GM23338 (cell line): ENCODE data around the gene GOLT1A. TPM values are rescaled to one million over a fixed set of nuclear protein-coding genes. Genes with fewer than 3 reads are reported as not detected.

Source experiments
- ATAC-seq: fragments of 200-7000 bp; cut with Tn5 transposase; 3 replicates; pipeline ENCODE4 v1.9.1; 2020
- DNase-seq: peaks from one replicate; pipeline ENCODE4 v3.0.0-alpha.2; 2015; ENCODE audit warnings: low spot score
- H2AFZ ChIP-seq: fragments of 200-600 bp; sonication (generic); 2 replicates; pipeline ENCODE4 v1.8.0; 2016; ENCODE audit warnings: antibody characterized with exemption, mild to moderate bottlenecking, moderate library complexity
- H3F3A ChIP-seq: fragments of 200-600 bp; sonication (generic); replicated peaks from 2 replicates; pipeline ENCODE4 v1.8.0; 2017; ENCODE audit warnings: antibody characterized with exemption, mixed run types, low read depth
- H3K27ac ChIP-seq: fragments of 200-600 bp; sonication (generic); 2 replicates; pipeline ENCODE4 v1.6.1; 2016; ENCODE audit warnings: low read depth
- H3K27me3 ChIP-seq: fragments of 200-600 bp; sonication (generic); 2 replicates; pipeline ENCODE4 v1.8.0; 2016; ENCODE audit warnings: mild to moderate bottlenecking, mixed run types, moderate library complexity; ENCODE audit not compliant: insufficient read depth
- H3K36me3 ChIP-seq: fragments of 200-600 bp; sonication (generic); 2 replicates; pipeline ENCODE4 v1.8.0; 2016; ENCODE audit warnings: mild to moderate bottlenecking; ENCODE audit not compliant: insufficient read depth
- H3K4me1 ChIP-seq: fragments of 200-600 bp; sonication (generic); 2 replicates; pipeline ENCODE4 v1.8.0; 2016; ENCODE audit warnings: mild to moderate bottlenecking, moderate library complexity; ENCODE audit not compliant: insufficient read depth
- H3K4me2 ChIP-seq: fragments of 200-600 bp; sonication (generic); 2 replicates; pipeline ENCODE4 v1.7.1; 2017; ENCODE audit warnings: mixed run types
- H3K4me3 ChIP-seq: fragments of 200-600 bp; sonication (generic); 2 replicates; pipeline ENCODE4 v1.6.1; 2016; ENCODE audit warnings: mixed run types
- H3K79me2 ChIP-seq: fragments of 200-600 bp; sonication (generic); replicated peaks from 2 replicates; pipeline ENCODE4 v1.8.0; 2017; ENCODE audit warnings: mild to moderate bottlenecking; ENCODE audit not compliant: insufficient read depth
- H3K9me2 ChIP-seq: fragments of 200-600 bp; sonication (generic); 2 replicates; pipeline ENCODE4 v1.8.0; 2017; ENCODE audit not compliant: insufficient read depth
- H4K20me1 ChIP-seq: fragments of 200-600 bp; sonication (generic); replicated peaks from 2 replicates; pipeline ENCODE4 v1.8.0; 2017; ENCODE audit warnings: mild to moderate bottlenecking; ENCODE audit not compliant: insufficient read depth
- H3K27ac Mint-ChIP-seq: 2 replicates; pipeline ENCODE4 v1.8.0; 2020; ENCODE audit warnings: inconsistent platforms, mild to moderate bottlenecking, moderate library complexity, mixed read lengths
- H3K27me3 Mint-ChIP-seq: 3 replicates; pipeline ENCODE4 v1.8.0; 2022; ENCODE audit warnings: low read depth, mild to moderate bottlenecking, moderate library complexity, mixed read lengths, inconsistent platforms; ENCODE audit not compliant: insufficient read depth, poor library complexity
- H3K36me3 Mint-ChIP-seq: 3 replicates; pipeline ENCODE4 v1.8.0; 2021; ENCODE audit warnings: low read depth, mild to moderate bottlenecking, inconsistent platforms, moderate library complexity, mixed read lengths
- H3K4me1 Mint-ChIP-seq: 3 replicates; pipeline ENCODE4 v1.8.0; 2020; ENCODE audit warnings: mild to moderate bottlenecking, inconsistent platforms, mixed read lengths
- H3K4me3 Mint-ChIP-seq: 3 replicates; pipeline ENCODE4 v1.8.0; 2021; ENCODE audit warnings: moderate library complexity, mild to moderate bottlenecking, inconsistent platforms, mixed read lengths
- H3K9me3 Mint-ChIP-seq: 3 replicates; pipeline ENCODE4 v1.8.0; 2020; ENCODE audit warnings: moderate library complexity, mild to moderate bottlenecking, inconsistent platforms, mixed read lengths
- CREB1 ChIP-seq: fragments of 250-450 bp; sonication (Bioruptor Pico); IDR thresholded peaks from 2 replicates; pipeline ENCODE4 v1.5.0; 2020; ENCODE audit warnings: low read depth, mild to moderate bottlenecking, moderate library complexity
- EZH2 ChIP-seq: fragments of 200-600 bp; sonication (generic); IDR thresholded peaks from one replicate; pipeline ENCODE4 v1.8.0; 2017; ENCODE audit warnings: antibody characterized with exemption, mild to moderate bottlenecking, low read depth; ENCODE audit not compliant: unreplicated experiment
- EZH2phosphoT487 ChIP-seq: fragments of 200-600 bp; sonication (generic); IDR thresholded peaks from one replicate; pipeline ENCODE4 v1.8.1; 2018; ENCODE audit warnings: antibody characterized with exemption; ENCODE audit not compliant: unreplicated experiment
- JUNB ChIP-seq: IDR thresholded peaks from one replicate; pipeline ENCODE4 v1.6.1; 2016; ENCODE audit warnings: antibody characterized with exemption; ENCODE audit not compliant: unreplicated experiment
- NANOG ChIP-seq: IDR thresholded peaks from 2 replicates; pipeline ENCODE4 v1.6.1; 2016; ENCODE audit warnings: antibody characterized with exemption, borderline replicate concordance
- POLR2AphosphoS5 ChIP-seq: IDR thresholded peaks from 2 replicates; pipeline ENCODE4 v1.6.1; 2016; ENCODE audit warnings: antibody characterized with exemption, low read depth
- STAT1 ChIP-seq: IDR thresholded peaks from one replicate; pipeline ENCODE4 v1.6.1; 2016; ENCODE audit warnings: antibody characterized with exemption; ENCODE audit not compliant: unreplicated experiment
- ZNF114 ChIP-seq: fragments of 250-450 bp; sonication (Bioruptor Pico); IDR thresholded peaks from 2 replicates; pipeline ENCODE4 v1.5.0; 2020; ENCODE audit warnings: mild to moderate bottlenecking, moderate library complexity
- ZNF331 ChIP-seq: fragments of 250-450 bp; sonication (Bioruptor Pico); IDR thresholded peaks from 2 replicates; pipeline ENCODE4 v1.5.0; 2020; ENCODE audit warnings: low read depth, mild to moderate bottlenecking, moderate library complexity
- polyA plus RNA-seq: library from polyadenylated mRNA; unstranded; fragments of >200 nt; fragmentation: Nextera tagmentation; extraction: Ambion mirVana; gene quantifications from 2 replicates; pipeline ENCODE4 v1.2.1, GENCODE V29; 2016
- total RNA-seq: library from RNA; depleted of rRNA; stranded (reverse); fragments of >200 nt; shearing (Covaris generic); gene quantifications from 2 replicates; pipeline ENCODE4 v1.2.3, GENCODE V29; 2014
- TF ChIP-seq, protein P1 (sequence below): IDR thresholded peaks from 2 replicates; pipeline ENCODE4 v1.6.1; 2016; ENCODE audit warnings: antibody characterized with exemption
- TF ChIP-seq, protein P2 (sequence below): fragments of 250-450 bp; sonication (Bioruptor Pico); IDR thresholded peaks from 2 replicates; pipeline ENCODE4 v1.5.0; 2020; ENCODE audit warnings: mild to moderate bottlenecking, moderate library complexity
- TF ChIP-seq, protein P3 (sequence below): IDR thresholded peaks from one replicate; pipeline ENCODE4 v1.6.1; 2018; ENCODE audit warnings: antibody characterized with exemption; ENCODE audit not compliant: unreplicated experiment
- TF ChIP-seq, protein P4 (sequence below), 2 experiments: fragments of 200-600 bp in 1 of 2; sonication (generic) in 1 of 2; conservative IDR thresholded peaks; 2 replicates each; pipeline versions ENCODE4 v1.5.1 to v1.6.1; 2016 to 2017; ENCODE audit warnings: antibody characterized with exemption in 2 of 2, low read depth in 2 of 2, mild to moderate bottlenecking in 2 of 2, moderate library complexity in 1 of 2

Gene GOLT1A
- total and polyA plus RNA-seq, 2 experiments from 2014 or later, result 3.0 to 7.2 TPM

DNA sequence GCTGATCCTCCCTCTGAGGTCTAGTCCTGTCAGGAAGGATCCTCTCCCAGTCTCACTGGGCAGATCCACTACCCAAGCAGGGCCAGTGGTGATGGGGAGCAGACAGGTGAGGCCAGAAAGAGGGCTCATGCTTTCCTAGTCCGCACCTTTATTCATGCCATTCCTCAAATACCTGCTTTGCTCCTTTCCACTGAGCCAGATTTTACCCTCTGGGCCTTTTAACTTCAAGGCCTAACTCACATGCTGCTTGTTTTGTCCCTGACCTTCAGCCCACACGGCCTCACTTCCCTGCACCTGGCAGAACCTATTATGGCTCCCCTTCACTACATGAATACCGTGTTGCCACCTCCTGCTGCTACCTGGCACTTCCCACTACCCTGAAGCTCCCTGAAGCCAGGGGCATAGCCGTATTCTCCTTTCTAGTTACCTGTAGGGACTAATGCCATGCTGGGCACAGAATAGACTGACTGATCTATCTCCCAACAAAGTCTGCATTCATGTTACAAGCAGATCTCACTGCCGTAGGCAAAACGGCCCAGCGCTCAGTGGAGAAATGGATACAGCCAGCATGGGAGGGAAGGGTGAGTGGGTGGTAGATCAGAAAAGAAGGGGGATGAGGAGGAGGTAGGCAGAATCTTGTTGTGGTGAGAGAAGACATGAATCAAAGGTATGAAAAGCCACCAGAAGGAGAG lies 36.1 kb upstream of the GOLT1A start:
- TF ChIP-seq POLR2AphosphoS5 (no peak), ZNF114 (CRISPR knock-in tag) (no peak), ZNF331 (CRISPR knock-in tag) (no peak), CREB1 (CRISPR knock-in tag) (no peak), STAT1 (no peak), EZH2phosphoT487 (no peak), EZH2 (no peak), NANOG (no peak), JUNB (no peak)
- TF ChIP-seq, protein P1, sequence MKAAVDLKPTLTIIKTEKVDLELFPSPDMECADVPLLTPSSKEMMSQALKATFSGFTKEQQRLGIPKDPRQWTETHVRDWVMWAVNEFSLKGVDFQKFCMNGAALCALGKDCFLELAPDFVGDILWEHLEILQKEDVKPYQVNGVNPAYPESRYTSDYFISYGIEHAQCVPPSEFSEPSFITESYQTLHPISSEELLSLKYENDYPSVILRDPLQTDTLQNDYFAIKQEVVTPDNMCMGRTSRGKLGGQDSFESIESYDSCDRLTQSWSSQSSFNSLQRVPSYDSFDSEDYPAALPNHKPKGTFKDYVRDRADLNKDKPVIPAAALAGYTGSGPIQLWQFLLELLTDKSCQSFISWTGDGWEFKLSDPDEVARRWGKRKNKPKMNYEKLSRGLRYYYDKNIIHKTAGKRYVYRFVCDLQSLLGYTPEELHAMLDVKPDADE, result no peak
- TF ChIP-seq, protein P2, sequence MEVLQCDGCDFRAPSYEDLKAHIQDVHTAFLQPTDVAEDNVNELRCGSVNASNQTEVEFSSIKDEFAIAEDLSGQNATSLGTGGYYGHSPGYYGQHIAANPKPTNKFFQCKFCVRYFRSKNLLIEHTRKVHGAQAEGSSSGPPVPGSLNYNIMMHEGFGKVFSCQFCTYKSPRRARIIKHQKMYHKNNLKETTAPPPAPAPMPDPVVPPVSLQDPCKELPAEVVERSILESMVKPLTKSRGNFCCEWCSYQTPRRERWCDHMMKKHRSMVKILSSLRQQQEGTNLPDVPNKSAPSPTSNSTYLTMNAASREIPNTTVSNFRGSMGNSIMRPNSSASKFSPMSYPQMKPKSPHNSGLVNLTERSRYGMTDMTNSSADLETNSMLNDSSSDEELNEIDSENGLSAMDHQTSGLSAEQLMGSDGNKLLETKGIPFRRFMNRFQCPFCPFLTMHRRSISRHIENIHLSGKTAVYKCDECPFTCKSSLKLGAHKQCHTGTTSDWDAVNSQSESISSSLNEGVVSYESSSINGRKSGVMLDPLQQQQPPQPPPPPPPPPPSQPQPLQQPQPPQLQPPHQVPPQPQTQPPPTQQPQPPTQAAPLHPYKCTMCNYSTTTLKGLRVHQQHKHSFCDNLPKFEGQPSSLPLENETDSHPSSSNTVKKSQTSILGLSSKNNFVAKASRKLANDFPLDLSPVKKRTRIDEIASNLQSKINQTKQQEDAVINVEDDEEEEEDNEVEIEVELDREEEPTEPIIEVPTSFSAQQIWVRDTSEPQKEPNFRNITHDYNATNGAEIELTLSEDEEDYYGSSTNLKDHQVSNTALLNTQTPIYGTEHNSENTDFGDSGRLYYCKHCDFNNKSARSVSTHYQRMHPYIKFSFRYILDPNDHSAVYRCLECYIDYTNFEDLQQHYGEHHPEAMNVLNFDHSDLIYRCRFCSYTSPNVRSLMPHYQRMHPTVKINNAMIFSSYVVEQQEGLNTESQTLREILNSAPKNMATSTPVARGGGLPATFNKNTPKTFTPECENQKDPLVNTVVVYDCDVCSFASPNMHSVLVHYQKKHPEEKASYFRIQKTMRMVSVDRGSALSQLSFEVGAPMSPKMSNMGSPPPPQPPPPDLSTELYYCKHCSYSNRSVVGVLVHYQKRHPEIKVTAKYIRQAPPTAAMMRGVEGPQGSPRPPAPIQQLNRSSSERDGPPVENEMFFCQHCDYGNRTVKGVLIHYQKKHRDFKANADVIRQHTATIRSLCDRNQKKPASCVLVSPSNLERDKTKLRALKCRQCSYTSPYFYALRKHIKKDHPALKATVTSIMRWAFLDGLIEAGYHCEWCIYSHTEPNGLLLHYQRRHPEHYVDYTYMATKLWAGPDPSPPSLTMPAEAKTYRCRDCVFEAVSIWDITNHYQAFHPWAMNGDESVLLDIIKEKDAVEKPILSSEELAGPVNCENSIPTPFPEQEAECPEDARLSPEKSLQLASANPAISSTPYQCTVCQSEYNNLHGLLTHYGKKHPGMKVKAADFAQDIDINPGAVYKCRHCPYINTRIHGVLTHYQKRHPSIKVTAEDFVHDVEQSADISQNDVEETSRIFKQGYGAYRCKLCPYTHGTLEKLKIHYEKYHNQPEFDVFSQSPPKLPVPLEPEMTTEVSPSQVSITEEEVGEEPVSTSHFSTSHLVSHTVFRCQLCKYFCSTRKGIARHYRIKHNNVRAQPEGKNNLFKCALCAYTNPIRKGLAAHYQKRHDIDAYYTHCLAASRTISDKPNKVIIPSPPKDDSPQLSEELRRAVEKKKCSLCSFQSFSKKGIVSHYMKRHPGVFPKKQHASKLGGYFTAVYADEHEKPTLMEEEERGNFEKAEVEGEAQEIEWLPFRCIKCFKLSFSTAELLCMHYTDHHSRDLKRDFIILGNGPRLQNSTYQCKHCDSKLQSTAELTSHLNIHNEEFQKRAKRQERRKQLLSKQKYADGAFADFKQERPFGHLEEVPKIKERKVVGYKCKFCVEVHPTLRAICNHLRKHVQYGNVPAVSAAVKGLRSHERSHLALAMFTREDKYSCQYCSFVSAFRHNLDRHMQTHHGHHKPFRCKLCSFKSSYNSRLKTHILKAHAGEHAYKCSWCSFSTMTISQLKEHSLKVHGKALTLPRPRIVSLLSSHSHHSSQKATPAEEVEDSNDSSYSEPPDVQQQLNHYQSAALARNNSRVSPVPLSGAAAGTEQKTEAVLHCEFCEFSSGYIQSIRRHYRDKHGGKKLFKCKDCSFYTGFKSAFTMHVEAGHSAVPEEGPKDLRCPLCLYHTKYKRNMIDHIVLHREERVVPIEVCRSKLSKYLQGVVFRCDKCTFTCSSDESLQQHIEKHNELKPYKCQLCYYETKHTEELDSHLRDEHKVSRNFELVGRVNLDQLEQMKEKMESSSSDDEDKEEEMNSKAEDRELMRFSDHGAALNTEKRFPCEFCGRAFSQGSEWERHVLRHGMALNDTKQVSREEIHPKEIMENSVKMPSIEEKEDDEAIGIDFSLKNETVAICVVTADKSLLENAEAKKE (CRISPR knock-in tag), result no peak
- TF ChIP-seq, protein P3, sequence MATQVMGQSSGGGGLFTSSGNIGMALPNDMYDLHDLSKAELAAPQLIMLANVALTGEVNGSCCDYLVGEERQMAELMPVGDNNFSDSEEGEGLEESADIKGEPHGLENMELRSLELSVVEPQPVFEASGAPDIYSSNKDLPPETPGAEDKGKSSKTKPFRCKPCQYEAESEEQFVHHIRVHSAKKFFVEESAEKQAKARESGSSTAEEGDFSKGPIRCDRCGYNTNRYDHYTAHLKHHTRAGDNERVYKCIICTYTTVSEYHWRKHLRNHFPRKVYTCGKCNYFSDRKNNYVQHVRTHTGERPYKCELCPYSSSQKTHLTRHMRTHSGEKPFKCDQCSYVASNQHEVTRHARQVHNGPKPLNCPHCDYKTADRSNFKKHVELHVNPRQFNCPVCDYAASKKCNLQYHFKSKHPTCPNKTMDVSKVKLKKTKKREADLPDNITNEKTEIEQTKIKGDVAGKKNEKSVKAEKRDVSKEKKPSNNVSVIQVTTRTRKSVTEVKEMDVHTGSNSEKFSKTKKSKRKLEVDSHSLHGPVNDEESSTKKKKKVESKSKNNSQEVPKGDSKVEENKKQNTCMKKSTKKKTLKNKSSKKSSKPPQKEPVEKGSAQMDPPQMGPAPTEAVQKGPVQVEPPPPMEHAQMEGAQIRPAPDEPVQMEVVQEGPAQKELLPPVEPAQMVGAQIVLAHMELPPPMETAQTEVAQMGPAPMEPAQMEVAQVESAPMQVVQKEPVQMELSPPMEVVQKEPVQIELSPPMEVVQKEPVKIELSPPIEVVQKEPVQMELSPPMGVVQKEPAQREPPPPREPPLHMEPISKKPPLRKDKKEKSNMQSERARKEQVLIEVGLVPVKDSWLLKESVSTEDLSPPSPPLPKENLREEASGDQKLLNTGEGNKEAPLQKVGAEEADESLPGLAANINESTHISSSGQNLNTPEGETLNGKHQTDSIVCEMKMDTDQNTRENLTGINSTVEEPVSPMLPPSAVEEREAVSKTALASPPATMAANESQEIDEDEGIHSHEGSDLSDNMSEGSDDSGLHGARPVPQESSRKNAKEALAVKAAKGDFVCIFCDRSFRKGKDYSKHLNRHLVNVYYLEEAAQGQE, result no peak
- TF ChIP-seq, protein P4, sequence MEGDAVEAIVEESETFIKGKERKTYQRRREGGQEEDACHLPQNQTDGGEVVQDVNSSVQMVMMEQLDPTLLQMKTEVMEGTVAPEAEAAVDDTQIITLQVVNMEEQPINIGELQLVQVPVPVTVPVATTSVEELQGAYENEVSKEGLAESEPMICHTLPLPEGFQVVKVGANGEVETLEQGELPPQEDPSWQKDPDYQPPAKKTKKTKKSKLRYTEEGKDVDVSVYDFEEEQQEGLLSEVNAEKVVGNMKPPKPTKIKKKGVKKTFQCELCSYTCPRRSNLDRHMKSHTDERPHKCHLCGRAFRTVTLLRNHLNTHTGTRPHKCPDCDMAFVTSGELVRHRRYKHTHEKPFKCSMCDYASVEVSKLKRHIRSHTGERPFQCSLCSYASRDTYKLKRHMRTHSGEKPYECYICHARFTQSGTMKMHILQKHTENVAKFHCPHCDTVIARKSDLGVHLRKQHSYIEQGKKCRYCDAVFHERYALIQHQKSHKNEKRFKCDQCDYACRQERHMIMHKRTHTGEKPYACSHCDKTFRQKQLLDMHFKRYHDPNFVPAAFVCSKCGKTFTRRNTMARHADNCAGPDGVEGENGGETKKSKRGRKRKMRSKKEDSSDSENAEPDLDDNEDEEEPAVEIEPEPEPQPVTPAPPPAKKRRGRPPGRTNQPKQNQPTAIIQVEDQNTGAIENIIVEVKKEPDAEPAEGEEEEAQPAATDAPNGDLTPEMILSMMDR (conservative IDR thresholded peaks at IDR 0.05; ENCODE audit: low read depth in 2 of 2), result no peak
- H3K27ac Mint-ChIP-seq, result no peak overlapping the region; the same call in 1 of the 2 replicates

More for the DNA sequence above, 36.1 kb upstream of the GOLT1A start:
- no peaks in the 10 kb centered on the region for H3K9me2 ChIP-seq
- H3K27ac ChIP-seq, result no peak overlapping the region
- peaks cover 26% of the 10 kb centered on the region; the same call in 2 of the 3 replicates for H3K36me3 Mint-ChIP-seq
- H3F3A ChIP-seq, result peaks cover 5% of the 10 kb centered on the region; the same call in 1 of the 2 replicates
- ATAC-seq (no peak), DNase-seq (no peak)
- H3K36me3 ChIP-seq, result no peaks in the 10 kb centered on the region
- no peaks in the 10 kb centered on the region for H3K79me2 ChIP-seq
- no peak overlapping the region for H3K4me3 Mint-ChIP-seq
- no peaks in the 10 kb centered on the region for H4K20me1 ChIP-seq
- H3K27me3 Mint-ChIP-seq, result peaks cover 6% of the 10 kb centered on the region
- peaks cover 42% of the 10 kb centered on the region for H3K4me1 Mint-ChIP-seq
- H3K9me3 Mint-ChIP-seq, result no peaks in the 10 kb centered on the region
- no peaks in the 10 kb centered on the region for H3K27me3 ChIP-seq
- no peak overlapping the region for H3K4me2 ChIP-seq
- H2AFZ ChIP-seq, result no peak overlapping the region
- no peak overlapping the region for H3K4me3 ChIP-seq
- peaks cover 18% of the 10 kb centered on the region for H3K4me1 ChIP-seq
